Measurements from ENCODE around the gene MT2A.

The MT2A gene

DNA sequence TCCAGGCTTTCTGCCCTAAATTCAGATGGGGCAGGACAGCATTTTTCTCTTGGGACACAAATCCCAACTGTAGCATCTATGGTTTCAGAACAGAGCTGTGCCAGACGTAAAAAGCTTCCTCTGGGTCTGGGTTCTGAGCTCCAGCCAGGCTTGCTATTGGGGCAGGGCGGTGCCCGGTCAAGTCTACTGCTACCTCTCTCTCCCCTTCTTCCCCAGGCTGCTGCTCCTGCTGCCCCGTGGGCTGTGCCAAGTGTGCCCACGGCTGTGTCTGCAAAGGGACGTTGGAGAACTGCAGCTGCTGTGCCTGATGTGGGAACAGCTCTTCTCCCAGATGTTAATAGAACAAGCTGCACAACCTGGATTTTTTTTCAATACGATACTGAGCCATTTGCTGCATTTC is 25.2 kb downstream of the MT2A start:
- H3K36me3 ChIP-seq (ENCODE audit: insufficient read depth, low read length): no peaks in the 10 kb centered on the region
- no peak overlapping the region for H3K27ac ChIP-seq (ENCODE audit: low read depth, low read length)
- H3K9me3 ChIP-seq (ENCODE audit: low read length): no peaks in the 10 kb centered on the region
- H3K4me3 ChIP-seq (ENCODE audit: low read depth in 1 of 2, low read length in 2 of 2): no peak overlapping the region
- peaks cover 28% of the 10 kb centered on the region for H3K4me1 ChIP-seq (ENCODE audit: insufficient read depth, low read length)
- peaks cover 35 to 50% of the 10 kb centered on the region in 2 donors for H3K27me3 ChIP-seq (ENCODE audit: control insufficient read depth in 1 of 2, insufficient read depth in 2 of 2, low read length in 2 of 2)
- no peak overlapping the region for H3K9ac ChIP-seq (ENCODE audit: low read length)

DNA sequence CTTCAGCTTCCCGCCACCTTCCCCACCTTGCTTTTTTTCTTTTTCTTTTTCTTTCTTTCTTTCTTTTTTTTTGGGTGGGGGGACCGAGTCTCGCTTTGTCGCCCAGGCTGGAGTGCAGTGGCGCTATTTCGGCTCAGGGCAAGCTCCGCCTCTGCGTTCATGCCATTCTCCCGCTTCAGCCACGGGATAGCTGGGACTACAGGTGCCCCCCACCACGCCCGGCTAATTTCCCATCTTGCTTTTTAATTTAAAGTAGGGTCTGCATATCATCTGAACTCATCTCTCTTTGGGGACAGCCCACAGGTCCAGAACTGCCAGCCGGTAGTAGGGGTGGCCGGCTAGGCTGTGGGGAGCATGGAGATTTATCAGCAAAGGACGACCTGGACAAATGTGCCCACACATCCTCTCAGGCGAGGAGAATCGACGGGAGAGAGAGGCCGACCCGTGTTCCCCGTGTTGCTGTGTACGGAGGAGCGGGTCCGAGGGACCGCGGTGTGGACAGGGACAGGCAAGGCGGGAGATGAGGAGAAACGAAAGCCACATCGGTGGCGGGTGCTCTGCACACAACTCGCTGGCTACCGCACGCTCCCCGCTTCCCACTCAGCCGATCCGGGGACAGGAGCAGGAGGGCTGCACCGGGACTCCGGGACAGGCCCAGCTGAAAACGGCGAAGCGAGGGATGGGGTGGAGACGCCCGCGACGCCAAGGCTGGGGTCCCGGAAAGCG is 26.5 kb downstream of the MT2A start:
- H3K4me1 ChIP-seq (ENCODE audit: insufficient read depth, low read length): peaks cover 34% of the 10 kb centered on the region
- no peak overlapping the region for H3K27ac ChIP-seq (ENCODE audit: low read depth, low read length)
- peaks cover 48 to 63% of the 10 kb centered on the region in 2 donors for H3K27me3 ChIP-seq (ENCODE audit: control insufficient read depth in 1 of 2, insufficient read depth in 2 of 2, low read length in 2 of 2)
- no peaks in the 10 kb centered on the region for H3K9me3 ChIP-seq (ENCODE audit: low read length)
- H3K9ac ChIP-seq (ENCODE audit: low read length): no peak overlapping the region
- no peaks in the 10 kb centered on the region for H3K36me3 ChIP-seq (ENCODE audit: insufficient read depth, low read length)
- peak overlapping the region in 1 of 2 donors; percentile 11 for H3K4me3 ChIP-seq (ENCODE audit: low read depth in 1 of 2, low read length in 2 of 2)

DNA sequence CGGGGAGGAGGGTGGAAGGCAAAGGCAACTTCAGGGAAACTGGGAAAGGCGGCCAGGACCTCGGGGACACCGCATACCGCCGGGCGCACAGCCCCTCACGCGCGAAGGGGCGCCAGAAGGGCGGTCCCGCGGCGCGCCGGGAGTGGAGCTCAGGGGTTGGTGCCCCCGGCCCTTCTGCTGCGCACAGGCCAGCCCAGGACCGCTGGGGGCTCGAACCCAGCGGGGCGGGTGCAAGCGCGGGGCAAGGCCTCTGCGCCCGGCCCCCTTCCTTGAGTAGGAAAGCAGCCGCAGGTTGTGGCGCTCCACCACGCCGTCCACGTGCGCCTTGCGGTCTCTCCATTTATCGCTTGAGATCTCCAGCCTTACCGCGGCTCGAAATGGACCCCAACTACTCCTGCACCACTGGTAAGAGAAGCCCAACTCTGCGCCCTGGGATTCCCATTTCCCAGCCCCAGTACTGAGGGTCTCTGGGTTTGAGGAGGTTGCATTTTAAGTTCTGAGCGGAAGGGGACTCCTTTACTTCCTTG is 27.1 kb downstream of the MT2A start:
- Histone ChIP-seq H3K27ac (ENCODE audit: low read depth, low read length) (no peak overlapping the region), H3K27me3 (ENCODE audit: control insufficient read depth in 1 of 2, insufficient read depth in 2 of 2, low read length in 2 of 2) (peaks cover 54 to 63% of the 10 kb centered on the region in 2 donors), H3K4me3 (ENCODE audit: low read depth in 1 of 2, low read length in 2 of 2) (peak overlapping the region in 1 of 2 donors; percentile 11), H3K4me1 (ENCODE audit: insufficient read depth, low read length) (peaks cover 34% of the 10 kb centered on the region), H3K36me3 (ENCODE audit: insufficient read depth, low read length) (no peaks in the 10 kb centered on the region), H3K9ac (ENCODE audit: low read length) (no peak overlapping the region), H3K9me3 (ENCODE audit: low read length) (no peaks in the 10 kb centered on the region)

DNA sequence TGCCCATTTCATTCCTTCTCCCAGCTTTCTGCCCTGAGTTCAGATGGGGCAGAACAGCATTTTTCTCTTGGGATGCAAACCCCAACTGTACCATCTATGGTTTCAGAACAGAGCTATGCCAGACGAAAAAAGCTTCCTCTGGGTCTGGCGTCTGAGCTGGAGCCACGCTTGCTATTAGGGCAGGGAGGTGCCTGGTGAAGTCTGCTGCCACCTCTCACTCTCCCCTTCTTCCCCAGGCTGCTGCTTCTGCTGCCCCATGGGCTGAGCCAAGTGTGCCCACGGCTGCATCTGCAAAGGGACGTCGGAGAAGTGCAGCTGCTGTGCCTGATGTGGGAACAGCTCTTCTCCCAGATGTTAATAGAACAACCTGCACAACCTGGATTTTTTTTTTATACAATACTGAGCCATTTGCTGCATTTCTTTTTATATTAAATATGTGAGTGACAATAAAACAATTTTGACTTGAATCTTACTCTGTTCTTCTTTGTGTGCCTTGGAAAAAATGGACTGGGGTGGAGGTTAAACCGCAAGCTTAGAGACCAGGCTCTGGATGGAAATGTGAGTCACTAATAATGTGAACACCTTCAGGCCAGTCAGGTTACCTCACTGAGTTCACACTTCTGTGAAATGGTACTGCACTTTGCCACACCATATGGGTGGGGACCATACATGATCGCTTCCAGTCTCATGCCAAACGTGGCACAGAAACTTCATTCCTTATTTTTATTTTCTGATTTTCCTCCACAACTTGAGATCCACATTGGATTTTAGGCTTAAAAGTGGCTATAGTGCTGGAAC is 28.4 kb downstream of the MT2A start:
- Histone ChIP-seq H3K36me3 (ENCODE audit: insufficient read depth, low read length) (no peaks in the 10 kb centered on the region), H3K27ac (ENCODE audit: low read depth, low read length) (no peak overlapping the region), H3K27me3 (ENCODE audit: control insufficient read depth in 1 of 2, insufficient read depth in 2 of 2, low read length in 2 of 2) (peaks cover 57 to 63% of the 10 kb centered on the region in 2 donors), H3K9me3 (ENCODE audit: low read length) (no peaks in the 10 kb centered on the region), H3K9ac (ENCODE audit: low read length) (no peak overlapping the region), H3K4me1 (ENCODE audit: insufficient read depth, low read length) (peaks cover 30% of the 10 kb centered on the region), H3K4me3 (ENCODE audit: low read depth in 1 of 2, low read length in 2 of 2) (no peak overlapping the region)

DNA sequence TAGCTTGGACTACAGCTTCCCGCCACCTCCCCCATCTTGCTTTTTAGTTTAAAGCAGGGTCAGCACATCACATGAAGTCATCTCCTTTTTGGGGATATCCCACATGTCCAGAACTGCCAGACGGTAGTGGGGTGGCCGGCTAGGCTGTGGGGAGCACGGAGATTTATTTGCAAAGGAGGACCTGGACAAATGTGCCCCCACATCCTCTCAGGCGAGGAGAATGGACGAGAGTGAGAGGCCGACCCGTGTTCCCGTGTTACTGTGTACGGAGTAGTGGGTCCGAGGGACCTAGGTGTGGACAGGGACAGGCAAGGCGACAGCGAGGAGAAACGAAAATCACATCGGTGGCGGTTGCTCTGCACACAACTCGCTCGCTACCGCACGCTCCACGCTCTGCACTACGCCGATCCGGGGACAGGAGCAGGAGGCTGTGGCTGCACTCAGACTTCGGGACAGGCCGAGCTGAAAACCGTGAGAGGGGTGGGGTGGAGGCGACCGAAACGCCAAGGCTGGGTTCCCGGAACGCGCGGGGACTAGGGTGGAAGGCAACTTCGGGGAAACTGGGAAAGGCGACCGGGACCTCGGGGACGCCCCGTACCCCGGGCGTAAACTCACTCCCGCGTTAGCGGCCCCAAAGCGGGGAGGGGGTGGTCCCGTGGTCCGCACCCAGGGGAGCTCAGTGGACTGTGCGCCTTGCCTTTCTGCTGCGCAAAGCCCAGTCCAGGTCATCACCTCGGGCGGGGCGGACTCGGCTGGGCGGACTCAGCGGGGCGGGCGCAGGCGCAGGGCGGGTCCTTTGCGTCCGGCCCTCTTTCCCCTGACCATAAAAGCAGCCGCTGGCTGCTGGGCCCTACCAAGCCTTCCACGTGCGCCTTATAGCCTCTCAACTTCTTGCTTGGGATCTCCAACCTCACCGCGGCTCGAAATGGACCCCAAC is 29.7 kb downstream of the MT2A start, which contains the start of gene MT1A:
Gene MT1A, plus strand, starts transcription at position 853 of the 937 bp plus-strand sequence. Its CDS starts 73 bp downstream, at position 926.
- Histone ChIP-seq H3K9ac (ENCODE audit: low read length) (no peak within 1 kb of the TSS), H3K27ac (ENCODE audit: low read depth, low read length) (no peak within 1 kb of the TSS), H3K27me3 (ENCODE audit: control insufficient read depth in 1 of 2, insufficient read depth in 2 of 2, low read length in 2 of 2) (peaks cover 57 to 60% of the 10 kb centered on the region in 2 donors), H3K36me3 (ENCODE audit: insufficient read depth, low read length) (no peaks in the 10 kb centered on the region), H3K4me3 (ENCODE audit: low read depth in 1 of 2, low read length in 2 of 2) (peak within 1 kb of the TSS; percentile 52 to 62), H3K4me1 (ENCODE audit: insufficient read depth, low read length) (peaks cover 23% of the 10 kb centered on the region), H3K9me3 (ENCODE audit: low read length) (no peaks in the 10 kb centered on the region)

DNA sequence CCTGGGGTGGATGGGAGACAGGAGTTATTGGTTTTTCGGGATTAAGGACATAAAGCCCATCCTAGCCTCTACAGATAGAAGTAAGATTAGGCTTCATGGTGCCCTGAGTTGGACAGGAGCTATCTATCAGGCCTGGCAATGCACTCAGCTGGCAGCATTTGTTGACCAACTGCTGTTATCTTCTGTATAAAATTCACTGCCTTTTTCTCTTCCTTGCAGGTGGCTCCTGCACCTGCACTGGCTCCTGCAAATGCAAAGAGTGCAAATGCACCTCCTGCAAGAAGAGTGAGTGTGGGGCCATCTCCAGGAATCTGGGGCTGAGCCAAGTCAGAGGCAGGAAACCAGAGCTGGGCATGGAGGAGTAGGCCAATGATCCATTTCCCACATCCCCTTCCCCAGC is 30.7 kb downstream of the MT2A start:
- H3K4me3 ChIP-seq (ENCODE audit: low read depth in 1 of 2, low read length in 2 of 2): peak overlapping the region in 1 of 2 donors; percentile 52
- no peak overlapping the region for H3K9ac ChIP-seq (ENCODE audit: low read length)
- no peaks in the 10 kb centered on the region for H3K9me3 ChIP-seq (ENCODE audit: low read length)
- H3K36me3 ChIP-seq (ENCODE audit: insufficient read depth, low read length): no peaks in the 10 kb centered on the region
- H3K4me1 ChIP-seq (ENCODE audit: insufficient read depth, low read length): peaks cover 27% of the 10 kb centered on the region
- H3K27me3 ChIP-seq (ENCODE audit: control insufficient read depth in 1 of 2, insufficient read depth in 2 of 2, low read length in 2 of 2): peaks cover 59 to 70% of the 10 kb centered on the region in 2 donors
- H3K27ac ChIP-seq (ENCODE audit: low read depth, low read length): no peak overlapping the region

DNA sequence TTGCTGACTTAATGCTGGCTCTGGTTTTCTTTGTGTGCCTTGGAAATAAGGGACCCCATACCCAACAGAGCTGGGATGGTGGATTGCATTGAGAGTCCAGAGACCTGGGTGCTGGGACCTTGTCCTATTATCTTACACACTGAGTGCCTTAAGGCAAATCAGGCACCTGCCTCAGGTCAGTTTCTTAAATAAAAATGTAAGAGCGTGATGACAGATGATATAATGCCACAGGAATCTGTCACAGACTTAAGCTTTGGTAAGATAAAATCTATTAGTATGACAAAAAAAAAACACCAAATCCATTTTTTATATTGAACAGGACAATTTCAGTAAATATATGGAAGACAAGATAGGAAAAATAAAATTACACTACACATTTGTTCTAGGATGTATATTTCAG is 31.7 kb downstream of the MT2A start:
- Histone ChIP-seq H3K9ac (ENCODE audit: low read length) (no peak overlapping the region), H3K4me3 (ENCODE audit: low read depth in 1 of 2, low read length in 2 of 2) (no peak overlapping the region), H3K36me3 (ENCODE audit: insufficient read depth, low read length) (no peaks in the 10 kb centered on the region), H3K9me3 (ENCODE audit: low read length) (no peaks in the 10 kb centered on the region), H3K27me3 (ENCODE audit: control insufficient read depth in 1 of 2, insufficient read depth in 2 of 2, low read length in 2 of 2) (peaks cover 57 to 70% of the 10 kb centered on the region in 2 donors), H3K4me1 (ENCODE audit: insufficient read depth, low read length) (peaks cover 24% of the 10 kb centered on the region), H3K27ac (ENCODE audit: low read depth, low read length) (no peak overlapping the region)

DNA sequence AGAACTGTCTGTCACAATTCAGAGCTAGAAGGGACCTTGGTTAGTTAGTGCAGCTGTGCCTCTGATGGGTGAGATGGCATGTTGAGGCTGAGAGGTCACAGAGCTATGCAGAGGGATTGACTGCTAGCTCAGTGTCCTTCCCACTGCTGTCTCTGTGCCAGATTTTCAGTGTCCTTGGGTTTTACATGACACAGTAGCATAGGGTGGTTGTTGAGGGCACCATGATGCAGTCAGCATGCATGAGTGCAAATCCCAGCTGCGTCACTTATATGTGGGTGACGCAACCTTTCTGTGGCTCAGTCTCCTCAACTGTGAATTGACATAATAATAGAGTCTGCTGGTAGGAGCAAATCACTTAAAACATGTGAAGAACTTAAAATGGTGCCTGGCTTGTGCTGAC is 32.8 kb downstream of the MT2A start:
- no peaks in the 10 kb centered on the region for H3K9me3 ChIP-seq (ENCODE audit: low read length)
- no peaks in the 10 kb centered on the region for H3K36me3 ChIP-seq (ENCODE audit: insufficient read depth, low read length)
- no peak overlapping the region for H3K9ac ChIP-seq (ENCODE audit: low read length)
- H3K4me1 ChIP-seq (ENCODE audit: insufficient read depth, low read length): peaks cover 16% of the 10 kb centered on the region
- H3K27me3 ChIP-seq (ENCODE audit: control insufficient read depth in 1 of 2, insufficient read depth in 2 of 2, low read length in 2 of 2): peaks cover 57 to 70% of the 10 kb centered on the region in 2 donors
- H3K4me3 ChIP-seq (ENCODE audit: low read depth in 1 of 2, low read length in 2 of 2): no peak overlapping the region
- no peak overlapping the region for H3K27ac ChIP-seq (ENCODE audit: low read depth, low read length)

DNA sequence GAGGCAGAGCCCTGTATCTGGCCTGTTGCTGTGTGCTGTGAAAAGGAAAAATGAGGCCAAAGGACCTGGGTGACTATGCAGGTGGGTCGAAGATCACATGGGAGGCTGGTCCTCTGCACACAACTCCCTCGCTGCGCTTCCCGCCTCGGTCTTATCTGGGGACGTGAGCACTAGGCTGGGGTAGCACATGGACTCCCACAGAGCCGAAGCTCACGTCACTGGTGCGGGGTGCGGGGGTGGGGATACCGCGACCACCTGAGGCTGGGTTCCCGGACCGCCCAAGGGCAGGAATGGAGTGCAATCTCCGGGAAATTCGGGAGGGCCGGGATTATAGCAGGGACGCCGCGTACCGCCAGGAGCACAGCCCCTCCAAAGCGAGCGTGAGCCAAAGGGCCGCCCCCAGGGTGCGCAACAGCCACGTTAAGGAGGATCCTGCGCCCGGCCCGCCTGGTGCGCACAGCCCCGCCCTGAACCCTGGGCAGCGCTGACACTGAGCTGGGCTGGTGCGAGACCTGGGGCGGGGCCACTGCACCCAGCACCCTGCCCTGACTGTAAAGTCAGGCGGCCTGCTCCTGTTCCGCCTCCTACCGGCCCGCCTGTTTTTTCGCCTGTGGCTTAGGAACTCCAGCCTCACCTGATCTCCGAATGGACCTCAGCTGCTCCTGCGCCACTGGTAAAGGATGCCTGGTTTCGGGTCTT is 34.8 kb downstream of the MT2A start:
- H3K27me3 ChIP-seq (ENCODE audit: control insufficient read depth in 1 of 2, insufficient read depth in 2 of 2, low read length in 2 of 2): peaks cover 50 to 62% of the 10 kb centered on the region in 2 donors
- peaks cover 12% of the 10 kb centered on the region for H3K4me1 ChIP-seq (ENCODE audit: insufficient read depth, low read length)
- no peaks in the 10 kb centered on the region for H3K36me3 ChIP-seq (ENCODE audit: insufficient read depth, low read length)
- no peak overlapping the region for H3K9ac ChIP-seq (ENCODE audit: low read length)
- H3K9me3 ChIP-seq (ENCODE audit: low read length): no peaks in the 10 kb centered on the region
- no peak overlapping the region for H3K27ac ChIP-seq (ENCODE audit: low read depth, low read length)
- H3K4me3 ChIP-seq (ENCODE audit: low read depth in 1 of 2, low read length in 2 of 2): peak overlapping the region; percentile 28 to 38

DNA sequence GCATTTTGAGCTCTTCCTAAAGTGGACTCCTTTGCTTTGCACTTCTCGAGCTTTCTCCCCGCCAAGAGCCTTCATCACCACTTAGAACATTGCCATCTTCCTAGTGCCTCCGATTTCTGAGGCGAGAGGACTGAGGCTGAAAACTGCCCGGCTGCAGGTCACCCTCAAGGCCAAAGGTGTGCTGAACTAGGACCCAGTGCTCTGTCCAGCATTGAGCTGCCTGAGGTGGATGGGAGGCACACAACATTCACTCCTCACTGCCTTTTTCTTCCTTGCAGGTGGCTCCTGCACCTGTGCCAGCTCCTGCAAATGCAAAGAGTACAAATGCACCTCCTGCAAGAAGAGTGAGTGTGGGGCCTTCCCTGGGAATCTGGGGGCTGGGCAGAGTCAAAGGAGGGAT is 35.4 kb downstream of the MT2A start:
- H3K27ac ChIP-seq (ENCODE audit: low read depth, low read length): no peak overlapping the region
- H3K9ac ChIP-seq (ENCODE audit: low read length): no peak overlapping the region
- no peaks in the 10 kb centered on the region for H3K36me3 ChIP-seq (ENCODE audit: insufficient read depth, low read length)
- peaks cover 8% of the 10 kb centered on the region for H3K4me1 ChIP-seq (ENCODE audit: insufficient read depth, low read length)
- H3K9me3 ChIP-seq (ENCODE audit: low read length): no peaks in the 10 kb centered on the region
- H3K4me3 ChIP-seq (ENCODE audit: low read depth in 1 of 2, low read length in 2 of 2): peak overlapping the region; percentile 28 to 38
- H3K27me3 ChIP-seq (ENCODE audit: control insufficient read depth in 1 of 2, insufficient read depth in 2 of 2, low read length in 2 of 2): peaks cover 47 to 62% of the 10 kb centered on the region in 2 donors

Measured in muscle layer of colon (tissue), 2 donors.